Tibial artery (tissue), 4 donors: ENCODE measurements around the gene TKFC.

Source experiments
- DNase-seq, 2 donors: peaks; one replicate each; pipeline ENCODE4 v3.0.0-alpha.2; 2019
- H3K27ac ChIP-seq, 2 donors: fragments of 200-600 bp; sonication (generic) in 1 of 2; 1 replicate in 1 of 2; 2 replicates in 1 of 2; pipeline ENCODE4 v1.5.1; 2018 to 2019; ENCODE audit warnings: mild to moderate bottlenecking in 1 of 2
- H3K27me3 ChIP-seq, 2 donors: fragments of 200-600 bp; sonication (generic) in 1 of 2; one replicate each; pipeline versions ENCODE4 v1.5.1 to v1.6.0; 2016 to 2019
- H3K36me3 ChIP-seq, 3 donors: fragments of 200-600 bp; sonication (generic) in 2 of 3; one replicate each; pipeline ENCODE4 v1.5.1; 2016 to 2019; ENCODE audit warnings: mild to moderate bottlenecking in 2 of 3
- H3K4me1 ChIP-seq, 4 donors: fragments of 200-600 bp; sonication (generic) in 2 of 4; 1 replicate in 3 of 4; 2 replicates in 1 of 4; pipeline ENCODE4 v1.5.1; 2016 to 2019
- H3K4me3 ChIP-seq, 2 donors: fragments of 200-600 bp; sonication (generic) in 1 of 2; 1 replicate in 1 of 2; 2 replicates in 1 of 2; pipeline ENCODE4 v1.5.1; 2018 to 2019; ENCODE audit warnings: mild to moderate bottlenecking in 2 of 2
- H3K9me3 ChIP-seq, 3 donors: fragments of 200-600 bp; sonication (generic) in 1 of 3; one replicate each; pipeline ENCODE4 v1.5.1; 2016 to 2019
- CTCF ChIP-seq, 2 experiments: fragments of 200-600 bp in 1 of 2; fragments of 450-650 bp in 1 of 2; IDR thresholded peaks; one replicate each; pipeline ENCODE4 v1.5.1; 2017 to 2019; ENCODE audit warnings: antibody characterized with exemption in 2 of 2, mild to moderate bottlenecking in 1 of 2, moderate library complexity in 1 of 2
- intact Hi-C: fragments of 100-400 bp; cut with DNase I; formaldehyde crosslinking; loops from one replicate; pipeline ENCODE4 v1.15.0; 2023; ENCODE audit warnings: low total_unique reads

TKFC gene

GRCh38 chr11:61357894-61358239, 24.8 kb downstream of the TKFC start:
- peaks cover 16 to 33% (median 31%) of the 10 kb centered on the region in 3 donors for H3K36me3 ChIP-seq
- no peak overlapping the region for H3K27ac ChIP-seq
- no peak for TF ChIP-seq CTCF (IDR thresholded peaks at IDR 0.05)
- H3K27me3 ChIP-seq = no peaks in the 10 kb centered on the region
- H3K4me3 ChIP-seq = no peak overlapping the region
- intact Hi-C loops = no loop called here
- H3K4me1 ChIP-seq = peaks cover 0 to 24% (median 6%) of the 10 kb centered on the region in 4 donors
- DNase-seq = no peak
- H3K9me3 ChIP-seq = no peaks in the 10 kb centered on the region

GRCh38 chr11:61358566-61358965, 25.5 kb downstream of the TKFC start:
- Histone ChIP-seq H3K4me1 (peaks cover 0 to 31% (median 13%) of the 10 kb centered on the region in 4 donors), H3K36me3 (peaks cover 9 to 26% (median 24%) of the 10 kb centered on the region in 3 donors), H3K27me3 (no peaks in the 10 kb centered on the region), H3K9me3 (no peaks in the 10 kb centered on the region), H3K4me3 (no peak overlapping the region), H3K27ac (no peak overlapping the region)
- DNase-seq = no peak
- intact Hi-C loops = no loop called here
- no peak for TF ChIP-seq CTCF (IDR thresholded peaks at IDR 0.05)

- no peak for TF ChIP-seq CTCF (IDR thresholded peaks at IDR 0.05)
- Histone ChIP-seq H3K4me3 (no peak overlapping the region), H3K9me3 (no peaks in the 10 kb centered on the region), H3K27me3 (no peaks in the 10 kb centered on the region), H3K4me1 (peaks cover 0 to 34% (median 15%) of the 10 kb centered on the region in 4 donors), H3K36me3 (peaks cover 11 to 23% (median 22%) of the 10 kb centered on the region in 3 donors), H3K27ac (no peak overlapping the region)
- intact Hi-C loops = no loop called here
- no peak for DNase-seq
Measured at GRCh38 chr11:61359516-61359915, 26.5 kb downstream of the TKFC start.

- Histone ChIP-seq H3K27me3 (no peaks in the 10 kb centered on the region), H3K4me3 (peak overlapping the region; percentile 60 to 89), H3K36me3 (peaks cover 25 to 26% (median 26%) of the 10 kb centered on the region in 3 donors), H3K4me1 (peaks cover 0 to 42% (median 16%) of the 10 kb centered on the region in 4 donors), H3K27ac (peak overlapping the region; percentile 87 to 99), H3K9me3 (no peaks in the 10 kb centered on the region)
- no peak for TF ChIP-seq CTCF (IDR thresholded peaks at IDR 0.05)
- DNase-seq = no peak
- intact Hi-C loops = loop anchor here (1.0 kb wide), 1 partner anchor 18 kb away; no protein-coding TSS in a partner anchor
Measured at GRCh38 chr11:61361237-61361740, 28.3 kb downstream of the TKFC start.

GRCh38 chr11:61361741-61362541, 28.9 kb downstream of the TKFC start, which contains the start of the genes CYB561A3 and TMEM138:
Gene CYB561A3 (minus strand): TSS chr11:61361882. CDS start chr11:61356713, 5,169 bp downstream.
Gene TMEM138 (plus strand): TSS chr11:61362374. CDS start chr11:61364391, 2,017 bp downstream.
- peaks cover 28 to 32% (median 29%) of the 10 kb centered on the region in 3 donors for H3K36me3 ChIP-seq
- no peaks in the 10 kb centered on the region for H3K27me3 ChIP-seq
- H3K27ac ChIP-seq = peak within 1 kb of the TSS; percentile 87 to 99
- peaks cover 0 to 49% (median 16%) of the 10 kb centered on the region in 4 donors for H3K4me1 ChIP-seq
- intact Hi-C loops = loop anchor here (1.0 kb wide), 1 partner anchor 17 kb away; no protein-coding TSS in a partner anchor
- H3K9me3 ChIP-seq = no peaks in the 10 kb centered on the region
- peak; percentile 94 to 95 for DNase-seq
- peak within 1 kb of the TSS; percentile 60 to 89 for H3K4me3 ChIP-seq
- no peak for TF ChIP-seq CTCF (IDR thresholded peaks at IDR 0.05)
